ENCODE data around the gene EIF3M. TPM values are rescaled to one million over a fixed set of nuclear protein-coding genes. Genes with fewer than 3 reads are reported as not detected.
"Not testable (repeated sequence)": the region's sequence is repeated elsewhere in the genome, so short reads cannot be mapped to it uniquely, and the experiment has no call there.

The EIF3M gene
- total RNA-seq, 4 donors from 2014 or later: 136 to 311 (median 185) TPM

DNA sequence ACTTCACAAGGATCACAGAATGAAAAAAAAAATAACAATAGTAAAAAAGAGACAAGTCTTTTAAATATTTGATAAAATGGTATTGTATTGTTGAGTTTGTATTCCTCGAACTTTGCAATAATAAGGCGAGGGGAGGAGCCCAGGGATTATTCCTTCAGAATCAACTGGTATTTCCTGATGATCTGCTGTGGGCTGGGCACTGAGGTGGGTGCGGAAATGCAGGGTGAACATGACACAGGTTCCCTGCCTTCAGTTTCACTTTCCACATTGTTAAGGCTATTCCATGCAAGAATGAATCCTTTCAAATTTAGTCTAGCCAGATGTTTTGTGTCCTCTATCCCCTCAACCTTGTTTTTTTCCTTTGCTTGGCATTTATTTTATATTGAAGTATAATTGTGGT is 2.1 kb upstream of the EIF3M start:
- no peak overlapping the region for H3K27ac ChIP-seq
- no peak for TF ChIP-seq POLR2A (IDR thresholded peaks at IDR 0.05)
- TF ChIP-seq, protein P1, sequence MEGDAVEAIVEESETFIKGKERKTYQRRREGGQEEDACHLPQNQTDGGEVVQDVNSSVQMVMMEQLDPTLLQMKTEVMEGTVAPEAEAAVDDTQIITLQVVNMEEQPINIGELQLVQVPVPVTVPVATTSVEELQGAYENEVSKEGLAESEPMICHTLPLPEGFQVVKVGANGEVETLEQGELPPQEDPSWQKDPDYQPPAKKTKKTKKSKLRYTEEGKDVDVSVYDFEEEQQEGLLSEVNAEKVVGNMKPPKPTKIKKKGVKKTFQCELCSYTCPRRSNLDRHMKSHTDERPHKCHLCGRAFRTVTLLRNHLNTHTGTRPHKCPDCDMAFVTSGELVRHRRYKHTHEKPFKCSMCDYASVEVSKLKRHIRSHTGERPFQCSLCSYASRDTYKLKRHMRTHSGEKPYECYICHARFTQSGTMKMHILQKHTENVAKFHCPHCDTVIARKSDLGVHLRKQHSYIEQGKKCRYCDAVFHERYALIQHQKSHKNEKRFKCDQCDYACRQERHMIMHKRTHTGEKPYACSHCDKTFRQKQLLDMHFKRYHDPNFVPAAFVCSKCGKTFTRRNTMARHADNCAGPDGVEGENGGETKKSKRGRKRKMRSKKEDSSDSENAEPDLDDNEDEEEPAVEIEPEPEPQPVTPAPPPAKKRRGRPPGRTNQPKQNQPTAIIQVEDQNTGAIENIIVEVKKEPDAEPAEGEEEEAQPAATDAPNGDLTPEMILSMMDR (IDR thresholded peaks at IDR 0.05): no peak
- no peaks in the 10 kb centered on the region for H3K36me3 ChIP-seq
- no peak overlapping the region for H3K4me3 ChIP-seq
- no peaks in the 10 kb centered on the region for H3K27me3 ChIP-seq
- peak in 1 of 3 donors; percentile 58 for DNase-seq
- H3K9me3 ChIP-seq: no peaks in the 10 kb centered on the region
- peaks cover 0 to 9% (median 2%) of the 10 kb centered on the region in 4 donors for H3K4me1 ChIP-seq

DNA sequence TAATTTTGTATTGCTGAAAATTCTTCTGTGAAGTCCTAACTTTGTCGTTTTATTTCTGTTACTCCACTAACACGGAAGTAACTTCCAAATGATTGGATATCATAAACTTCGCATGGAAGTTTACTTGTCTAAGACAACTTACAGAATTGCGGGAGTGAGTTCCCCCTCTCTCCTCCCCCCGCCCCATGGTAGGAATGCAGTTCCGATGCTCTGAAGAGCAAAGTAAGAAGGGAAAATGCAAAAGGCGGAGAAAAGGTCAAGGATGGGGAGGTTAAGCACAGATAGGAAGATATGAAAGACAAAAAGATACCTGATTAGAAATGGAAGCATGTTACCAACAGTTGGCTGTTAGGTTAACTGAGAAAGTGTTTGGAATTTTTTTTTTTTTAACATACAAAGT is 1.3 kb downstream of the EIF3M start:
- Histone ChIP-seq H3K27ac (no peak overlapping the region), H3K36me3 (peaks cover 0 to 23% (median 0%) of the 10 kb centered on the region in 3 donors), H3K4me3 (peak overlapping the region; percentile 52 to 94 (median 66)), H3K27me3 (no peaks in the 10 kb centered on the region), H3K4me1 (peaks cover 0 to 13% (median 2%) of the 10 kb centered on the region in 4 donors), H3K9me3 (no peaks in the 10 kb centered on the region)
- TF ChIP-seq, protein P1 (IDR thresholded peaks at IDR 0.05): no peak
- no peak for TF ChIP-seq POLR2A (IDR thresholded peaks at IDR 0.05)
- no peak for DNase-seq

DNA sequence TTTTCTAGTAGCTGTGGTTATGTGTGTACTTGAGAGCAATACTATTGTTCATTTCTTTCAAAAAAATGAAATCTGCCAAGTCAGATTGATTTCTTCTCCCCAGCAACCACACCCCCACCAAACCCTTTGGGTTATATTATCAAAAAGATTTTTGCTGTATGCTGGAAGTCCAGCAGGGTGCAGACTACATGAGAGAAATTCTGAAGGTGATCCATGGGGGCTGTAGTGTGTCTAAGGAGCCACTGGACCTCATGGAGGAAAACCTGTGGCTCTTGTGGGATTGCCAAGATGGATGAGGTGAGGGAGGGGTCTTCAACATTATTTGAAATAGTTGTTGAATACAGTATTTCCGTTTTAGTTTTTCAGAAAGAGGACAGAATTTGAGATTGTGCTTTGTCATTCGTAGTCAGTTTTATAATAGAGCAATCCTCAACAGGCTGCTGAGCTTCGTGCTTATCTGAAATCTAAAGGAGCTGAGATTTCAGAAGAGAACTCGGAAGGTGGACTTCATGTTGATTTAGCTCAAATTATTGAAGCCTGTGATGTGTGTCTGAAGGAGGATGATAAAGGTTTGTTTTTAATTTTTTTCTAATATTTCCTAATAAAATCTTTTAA is 3.1 kb downstream of the EIF3M start:
- TF ChIP-seq, protein P1 (IDR thresholded peaks at IDR 0.05): no peak
- no peak for TF ChIP-seq POLR2A (IDR thresholded peaks at IDR 0.05)
- Histone ChIP-seq H3K9me3 (no peaks in the 10 kb centered on the region), H3K27ac (no peak overlapping the region)

DNA sequence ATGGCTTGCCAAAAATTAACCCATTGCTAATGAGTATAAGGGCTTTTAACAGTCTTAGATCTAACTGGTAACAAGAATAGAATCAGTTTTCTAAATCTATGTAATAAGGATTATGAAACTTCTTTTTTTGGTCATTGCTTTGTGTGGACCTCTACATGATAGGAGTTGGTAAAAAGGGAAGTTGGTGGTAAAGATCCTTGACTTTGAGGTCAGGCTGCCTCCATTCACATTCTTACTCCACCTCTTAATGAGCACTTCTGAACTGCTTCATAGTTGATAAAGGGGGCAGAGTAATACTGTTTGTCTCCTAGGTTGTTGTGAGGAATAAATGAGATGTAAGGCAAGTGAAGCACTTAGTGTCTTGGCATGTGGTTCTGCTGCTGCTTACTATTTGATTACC is 10.6 kb downstream of the EIF3M start:
- Histone ChIP-seq H3K4me1 (no peaks in the 10 kb centered on the region), H3K4me3 (no peak overlapping the region), H3K27me3 (no peaks in the 10 kb centered on the region), H3K36me3 (peaks cover 0 to 97% (median 3%) of the 10 kb centered on the region in 3 donors), H3K9me3 (no peaks in the 10 kb centered on the region), H3K27ac (no peak overlapping the region)
- DNase-seq: no peak
- TF ChIP-seq, protein P1 (IDR thresholded peaks at IDR 0.05): no peak
- no peak for TF ChIP-seq POLR2A (IDR thresholded peaks at IDR 0.05)

More for the DNA sequence above, 3.1 kb downstream of the EIF3M start:
- peaks cover 0 to 40% (median 0%) of the 10 kb centered on the region in 3 donors for H3K36me3 ChIP-seq
- no peak for DNase-seq
- no peaks in the 10 kb centered on the region for H3K27me3 ChIP-seq
- H3K4me1 ChIP-seq: peaks cover 0 to 13% (median 2%) of the 10 kb centered on the region in 4 donors
- H3K4me3 ChIP-seq: no peak overlapping the region

DNA sequence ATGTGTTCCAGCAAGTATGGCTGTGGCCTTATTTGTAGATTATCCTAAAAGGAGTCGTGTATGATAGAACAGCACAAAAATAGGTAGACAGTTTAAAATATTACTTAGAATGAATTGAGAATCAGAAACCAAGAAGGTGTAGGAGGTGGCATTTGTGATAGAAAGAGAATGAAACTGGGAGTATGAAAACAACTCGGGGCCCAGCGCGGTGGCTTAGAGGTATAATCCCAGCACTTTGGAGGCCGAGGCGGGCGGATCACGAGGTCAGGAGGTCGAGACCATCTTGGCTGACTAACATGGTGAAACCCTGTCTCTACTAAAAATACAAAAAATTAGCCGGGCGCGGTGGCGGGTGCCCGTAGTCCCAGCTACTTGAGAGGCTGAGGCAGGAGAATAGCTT is 12.5 kb downstream of the EIF3M start:
- peaks cover 0 to 89% (median 3%) of the 10 kb centered on the region in 3 donors for H3K36me3 ChIP-seq
- not testable (repeated sequence) for H3K4me3 ChIP-seq, H3K27ac ChIP-seq, DNase-seq, H3K9me3 ChIP-seq, H3K27me3 ChIP-seq, H3K4me1 ChIP-seq

DNA sequence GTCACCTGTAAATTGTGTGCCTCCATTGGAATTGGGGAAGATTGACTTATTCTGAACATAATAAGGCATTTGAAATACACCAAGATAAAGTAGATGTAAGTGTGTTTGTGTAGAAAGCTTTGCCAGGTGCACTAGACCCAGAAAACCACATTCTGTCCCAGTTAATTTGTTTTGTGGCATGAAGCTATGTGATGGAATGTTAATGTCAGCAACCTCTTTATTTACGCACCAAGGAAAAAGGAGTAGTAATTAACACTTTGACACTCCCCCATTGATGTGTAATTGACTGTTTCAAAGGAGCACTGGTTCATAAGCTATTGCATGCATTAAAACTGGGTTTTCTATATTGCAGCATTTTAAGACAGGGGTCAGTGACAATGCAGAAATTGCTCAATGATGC is 14.3 kb downstream of the EIF3M start:
- no peaks in the 10 kb centered on the region for H3K4me1 ChIP-seq
- no peaks in the 10 kb centered on the region for H3K27me3 ChIP-seq
- H3K4me3 ChIP-seq: no peak overlapping the region
- no peak overlapping the region for H3K27ac ChIP-seq
- DNase-seq: no peak
- TF ChIP-seq, protein P1 (IDR thresholded peaks at IDR 0.05): no peak
- TF ChIP-seq POLR2A (IDR thresholded peaks at IDR 0.05): no peak
- peaks cover 0 to 88% (median 3%) of the 10 kb centered on the region in 3 donors for H3K36me3 ChIP-seq
- H3K9me3 ChIP-seq: no peaks in the 10 kb centered on the region
